HG03342 (cell line): ENCODE measurements around the gene XIRP1.

Source experiments
- ATAC-seq: cut with Tn5 transposase; IDR thresholded peaks from one replicate; pipeline ENCODE4 v1.9.1; 2021; ENCODE audit warnings: mild to moderate bottlenecking, moderate library complexity; ENCODE audit not compliant: unreplicated experiment

Gene XIRP1

DNA sequence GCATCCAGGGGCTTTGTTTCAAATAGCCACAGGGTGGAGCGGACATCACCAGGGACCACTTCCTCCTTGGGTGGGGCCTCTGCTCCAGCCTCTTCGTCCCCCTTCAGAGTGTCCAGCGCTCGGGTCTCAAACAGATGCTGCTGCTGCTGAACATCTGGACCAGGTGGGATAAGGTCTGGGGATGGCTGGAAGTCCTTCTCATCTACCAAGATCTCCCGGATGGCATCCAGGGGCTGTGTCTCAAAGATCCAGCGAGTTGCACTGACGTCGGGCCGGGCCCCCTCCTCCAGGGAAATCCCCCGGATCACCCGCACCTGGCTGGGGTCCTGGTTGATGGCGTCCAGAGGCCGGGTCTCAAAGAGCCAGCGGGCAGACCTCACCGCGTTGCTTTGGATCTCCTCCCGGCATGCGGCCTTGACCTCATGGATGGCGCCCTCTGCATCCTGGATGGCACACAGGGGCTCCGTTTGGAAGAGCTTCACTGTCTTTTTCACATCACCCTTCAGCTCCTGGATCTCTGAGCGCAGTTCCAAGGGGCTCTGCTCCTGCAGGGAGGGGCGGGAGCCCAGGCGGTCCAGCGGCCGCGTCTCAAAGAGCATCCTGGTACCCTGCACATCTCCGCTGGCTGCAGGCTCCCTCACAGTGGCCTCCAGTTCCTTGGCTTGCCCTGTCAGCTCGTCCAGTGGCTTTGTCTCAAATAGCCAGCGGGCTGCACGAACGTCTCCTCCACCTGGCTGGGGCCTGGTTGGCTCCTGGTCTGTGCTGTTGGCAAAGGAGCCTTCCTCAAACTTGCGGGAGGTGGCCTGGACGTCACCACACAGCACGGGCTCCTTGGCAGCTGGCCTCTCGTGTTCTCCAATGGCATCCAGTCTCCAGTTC is 3.9 kb downstream of the XIRP1 start:
- no peak for ATAC-seq

GRCh38 chr3:39187372-39188155 is 4.8 kb downstream of the XIRP1 start:
- ATAC-seq = no peak

DNA sequence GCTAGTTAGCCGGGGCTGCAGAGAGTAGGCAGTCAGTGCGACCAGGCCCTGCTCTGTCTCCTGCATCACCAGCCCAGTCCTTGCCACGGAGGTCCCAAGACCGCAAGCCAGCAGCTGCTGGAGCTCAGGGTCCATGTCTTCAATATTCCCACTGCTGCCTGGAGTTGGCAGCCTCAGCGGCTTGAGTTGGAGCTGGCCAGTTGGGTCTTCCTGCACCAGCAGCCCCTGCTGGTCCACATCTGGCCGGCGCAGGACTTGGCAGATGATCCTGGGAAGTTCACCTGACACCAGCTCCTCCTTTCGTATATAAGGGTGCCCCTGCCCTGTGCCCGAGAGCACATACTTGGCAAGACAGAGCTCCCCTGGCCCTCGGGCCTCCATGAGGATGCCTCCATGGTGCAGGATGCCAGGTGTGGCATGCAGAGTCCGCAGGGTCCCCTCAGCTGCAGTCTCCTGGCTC is 5.7 kb downstream of the XIRP1 start:
- ATAC-seq = no peak

DNA sequence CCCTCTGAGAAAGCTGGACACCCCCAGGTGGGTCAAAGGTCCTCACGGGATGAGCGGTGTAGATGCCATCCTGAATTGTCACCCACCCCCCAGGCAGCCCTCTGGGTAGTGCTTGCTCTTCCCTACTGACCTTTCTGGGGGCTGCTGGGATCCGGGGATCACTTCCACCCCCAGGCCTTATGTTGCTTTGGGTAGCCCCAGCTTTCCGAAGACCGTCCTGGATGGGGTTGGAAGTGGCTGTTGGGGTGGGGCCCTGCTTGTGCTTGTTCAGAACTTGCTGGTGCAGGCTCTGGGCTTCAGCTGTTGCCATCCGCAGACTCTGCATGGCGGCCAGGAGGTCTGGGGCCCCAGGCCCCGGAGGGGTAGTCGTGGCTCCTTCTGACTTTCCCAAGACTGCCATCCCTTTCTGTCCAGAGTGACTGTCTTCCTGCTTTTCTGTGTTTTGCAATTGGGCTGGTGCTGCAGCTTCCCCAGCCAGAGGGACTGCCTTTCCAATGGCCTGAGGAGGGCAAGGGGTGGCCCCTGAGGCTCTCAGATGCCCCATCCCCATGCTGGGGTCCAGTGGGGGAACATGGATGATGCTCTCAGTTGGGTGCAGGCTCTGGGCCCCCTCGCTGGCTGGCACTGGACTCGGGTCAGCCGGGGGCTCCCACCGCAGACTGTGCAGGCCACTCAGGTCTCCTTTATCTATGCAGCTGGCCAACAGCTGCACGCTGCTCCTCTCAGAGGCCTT is 6.3 kb downstream of the XIRP1 start:
- no peak for ATAC-seq

DNA sequence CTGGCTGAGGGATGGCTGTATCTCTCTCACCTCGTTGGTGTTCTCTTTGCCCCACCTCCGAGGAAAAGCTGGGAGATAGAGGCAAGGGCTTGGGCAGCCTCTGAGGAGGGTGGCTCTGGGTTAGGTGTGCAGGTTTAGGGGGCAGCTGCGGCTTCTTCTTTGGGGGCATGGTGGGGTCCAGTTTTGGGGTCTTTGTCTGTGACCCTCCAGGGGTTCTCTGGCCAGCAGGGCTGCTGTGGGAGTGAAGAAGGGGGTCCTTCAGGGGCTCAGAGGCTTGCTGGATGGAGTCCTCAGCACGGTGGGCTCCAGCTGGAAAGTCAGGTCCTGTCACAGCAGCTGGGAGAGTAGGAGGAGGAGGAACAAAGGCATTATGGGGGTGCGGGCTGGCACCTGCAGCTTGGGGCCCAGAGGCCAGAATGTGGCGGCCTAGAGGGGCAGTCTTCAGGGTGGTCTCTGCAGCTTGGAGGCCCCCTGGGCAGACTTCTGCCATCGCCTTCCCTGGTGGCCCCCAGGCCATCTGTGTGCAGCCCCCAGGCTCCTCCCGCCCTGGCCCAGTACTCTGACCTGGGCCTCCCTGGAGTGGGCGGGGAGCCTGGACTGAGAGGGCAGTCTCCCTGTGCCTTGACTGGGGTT is 7.0 kb downstream of the XIRP1 start:
- ATAC-seq = no peak

DNA sequence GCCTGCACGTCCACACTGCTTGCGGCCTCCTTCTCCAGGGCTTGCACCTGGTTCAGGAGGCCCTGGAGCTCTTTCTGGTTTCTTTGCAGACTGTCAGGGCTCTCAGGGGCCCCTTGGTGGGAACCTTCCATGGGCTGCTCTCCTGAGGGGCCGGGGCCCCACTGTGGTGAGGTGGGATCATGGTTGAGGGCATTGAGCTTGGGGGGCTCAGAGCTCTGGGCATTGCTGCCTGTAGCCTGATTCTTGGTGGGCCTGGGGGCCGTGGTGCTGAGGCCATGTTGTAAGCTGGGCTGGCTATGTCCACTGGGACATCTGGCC is 7.5 kb downstream of the XIRP1 start:
- ATAC-seq = no peak

DNA sequence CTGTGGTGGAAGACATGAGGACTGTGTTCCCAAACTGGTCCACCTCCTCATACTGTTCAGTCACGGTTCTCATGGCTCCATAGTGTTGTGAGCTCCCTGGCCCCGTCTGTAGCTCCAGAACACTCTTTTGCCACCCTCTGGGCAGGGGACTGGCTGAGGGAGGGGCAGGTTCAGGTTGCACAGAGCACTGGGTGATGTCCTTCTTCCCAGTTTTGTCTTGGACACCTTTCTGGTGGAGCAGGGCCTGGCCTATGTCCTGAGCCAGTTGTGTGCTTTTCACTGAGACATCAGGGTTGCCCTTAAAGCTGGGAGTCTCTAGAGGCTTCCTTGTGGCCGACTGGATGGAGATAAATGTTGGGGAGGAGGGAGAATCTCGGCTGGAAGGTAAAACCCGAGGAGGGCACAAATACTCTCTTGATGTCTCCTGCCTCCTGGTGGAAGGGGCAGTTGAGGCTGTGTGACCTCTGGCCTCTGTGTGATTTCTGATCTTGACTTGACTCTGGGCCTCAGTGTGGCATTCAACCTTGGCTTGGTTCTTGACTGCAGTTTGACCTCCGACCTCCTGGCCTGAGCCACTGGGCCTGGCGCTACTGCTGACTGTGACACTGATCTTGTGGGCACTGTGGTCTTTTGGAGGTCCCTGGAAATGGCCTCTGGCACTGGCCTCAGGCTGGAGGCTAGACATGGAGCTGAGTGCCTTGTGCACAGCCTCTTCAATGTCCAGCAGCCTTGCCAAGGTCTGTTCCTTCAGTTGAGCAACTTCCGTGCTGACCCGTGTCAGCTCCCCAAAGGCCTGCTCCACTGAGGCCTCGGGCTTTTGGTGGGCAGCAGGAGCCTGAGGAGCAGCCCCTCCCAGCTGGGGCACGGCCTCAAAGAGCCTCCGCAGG is 8.1 kb downstream of the XIRP1 start:
- no peak for ATAC-seq

DNA sequence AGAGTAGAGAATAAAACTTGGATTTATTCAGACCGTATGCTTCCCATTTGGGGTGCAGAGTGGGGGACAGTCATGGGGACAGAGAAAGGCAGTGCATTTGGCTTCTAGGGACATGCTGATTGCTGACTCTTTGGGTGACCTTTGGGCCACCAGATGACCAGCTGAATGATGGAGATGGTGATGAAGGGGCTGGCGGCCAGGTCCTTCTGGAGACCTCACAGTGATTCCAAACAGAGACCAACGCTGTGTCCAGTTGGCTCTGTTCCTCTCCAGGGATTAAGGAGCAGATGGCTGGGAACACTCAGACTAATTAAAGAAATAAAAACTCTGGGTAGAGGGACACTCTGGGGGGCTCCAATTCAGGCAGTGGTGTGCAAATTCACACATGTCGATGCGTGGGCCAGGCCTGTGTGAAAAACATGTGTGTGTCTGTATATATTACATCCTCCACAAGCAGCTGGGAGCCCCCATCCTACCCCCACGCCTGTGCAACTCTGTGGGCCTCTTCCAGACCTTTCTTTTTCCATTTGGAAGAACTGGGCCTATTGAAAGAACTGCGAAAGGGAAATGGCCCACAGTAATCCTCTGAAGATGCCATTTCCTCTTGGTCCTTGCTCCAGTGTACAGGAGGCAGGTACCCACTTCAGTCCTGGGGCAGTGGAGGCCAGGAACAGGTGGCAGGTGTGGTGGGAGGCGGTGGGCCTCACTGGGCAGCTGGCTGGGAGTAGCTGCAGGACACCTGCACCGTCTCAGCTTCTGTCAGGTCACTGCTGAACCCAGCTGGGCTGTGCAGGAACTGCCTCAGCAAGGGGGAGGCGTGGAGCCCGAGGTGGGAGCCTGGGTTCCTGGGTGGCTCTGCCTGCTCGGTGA is 8.9 kb downstream of the XIRP1 start:
- no peak for ATAC-seq

DNA sequence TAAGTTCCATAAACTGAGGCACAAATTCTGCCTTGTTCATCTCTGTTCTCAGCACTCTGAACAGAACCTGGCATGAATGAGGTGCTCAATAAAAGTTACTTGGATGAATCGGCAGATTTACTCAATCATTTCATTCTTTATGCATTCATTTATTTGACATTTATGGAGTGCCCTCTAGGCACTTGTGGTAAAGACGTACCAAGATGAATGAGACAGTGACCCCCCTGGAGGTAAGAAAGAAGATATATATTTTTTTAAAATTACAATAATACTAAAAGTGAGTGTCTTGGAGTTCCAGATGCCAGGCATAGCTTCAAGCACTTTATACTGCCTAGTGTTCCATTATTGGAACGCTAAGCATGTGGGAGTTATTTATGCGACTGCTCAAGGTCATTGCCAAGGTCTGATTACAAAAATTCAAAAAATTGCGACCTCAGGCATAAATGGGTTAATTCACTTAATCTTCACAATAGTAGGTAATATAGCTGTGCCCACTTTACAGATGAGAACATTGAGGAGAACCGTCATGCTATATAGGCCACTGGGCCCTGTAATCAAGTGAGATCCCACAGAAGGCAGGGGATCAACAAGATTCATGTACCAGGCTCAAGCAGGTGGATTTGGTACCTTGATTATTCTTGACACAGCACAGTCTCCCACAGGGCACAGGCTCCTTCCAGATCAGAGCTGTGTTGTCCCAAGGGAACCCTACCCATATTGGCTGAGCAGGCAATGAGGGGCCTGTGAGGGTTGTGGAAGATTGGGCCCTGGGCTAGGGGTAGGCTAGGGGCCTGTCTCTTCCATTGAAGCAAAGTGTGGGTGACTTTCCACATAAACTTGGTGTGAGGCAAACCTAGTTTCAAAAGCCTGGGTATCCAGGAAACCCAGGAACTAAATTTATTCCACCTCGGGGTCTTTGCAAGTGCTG is 10.7 kb downstream of the XIRP1 start:
- no peak for ATAC-seq

DNA sequence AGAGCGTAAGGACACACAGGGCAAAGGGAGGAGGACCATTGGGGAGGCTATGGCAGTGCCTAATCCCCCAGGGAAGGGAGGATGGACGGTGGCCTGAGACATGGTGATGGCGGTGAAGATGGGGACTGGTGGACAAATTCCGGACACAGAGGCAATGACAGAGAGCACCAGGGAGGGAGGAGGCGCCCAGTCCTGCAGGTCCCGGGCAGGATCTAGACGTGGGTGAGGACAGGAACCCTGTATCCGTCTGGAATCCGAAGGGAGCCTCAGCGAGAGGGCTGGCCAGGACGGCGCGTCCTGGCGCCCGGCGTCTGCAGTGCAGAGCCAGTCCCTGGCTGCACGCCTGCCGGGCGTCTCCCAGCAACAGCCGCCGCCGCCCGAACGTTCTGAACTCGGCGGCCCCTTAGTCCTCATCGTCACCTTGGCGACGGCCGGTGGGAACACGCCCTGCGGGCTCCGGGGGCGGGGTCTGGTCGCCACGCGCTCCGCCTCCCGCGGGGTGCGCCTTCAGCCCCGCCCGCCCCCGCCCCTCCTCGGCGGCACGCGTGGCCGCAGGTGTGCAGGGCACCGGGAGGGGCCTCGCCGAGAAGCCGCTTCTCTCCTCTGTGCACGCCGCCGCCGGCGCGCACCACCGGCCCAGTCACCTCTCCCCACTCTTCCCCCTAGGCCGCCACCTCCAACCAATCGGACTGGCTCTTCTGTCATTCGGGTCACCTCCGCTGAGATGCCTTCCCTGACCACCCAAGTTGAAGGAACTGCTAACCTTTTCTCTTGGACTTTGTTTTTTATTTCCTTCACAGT is 11.6 kb downstream of the XIRP1 start:
- ATAC-seq = peak; percentile 95

DNA sequence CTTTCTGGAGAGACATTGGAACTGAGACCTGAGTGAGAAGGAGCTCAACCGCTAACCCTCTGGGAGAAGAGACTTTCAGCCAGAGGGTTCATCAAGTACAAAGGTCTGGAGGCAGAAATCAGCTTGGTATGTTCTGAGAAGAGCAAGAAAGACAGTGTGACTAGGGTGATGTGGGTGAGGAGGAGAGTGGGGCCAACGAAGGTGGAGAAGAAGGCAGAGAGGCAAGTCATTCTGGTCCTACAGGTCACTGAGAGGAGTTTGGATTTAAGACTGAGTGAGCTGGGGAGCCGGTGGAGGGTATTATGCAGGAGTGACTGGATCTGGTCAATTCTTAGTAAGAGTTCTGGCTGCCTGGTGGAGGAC is 12.2 kb downstream of the XIRP1 start:
- ATAC-seq = no peak

- no peak for ATAC-seq
Measured at GRCh38 chr3:39178553-39178952, 13.8 kb downstream of the XIRP1 start.

DNA sequence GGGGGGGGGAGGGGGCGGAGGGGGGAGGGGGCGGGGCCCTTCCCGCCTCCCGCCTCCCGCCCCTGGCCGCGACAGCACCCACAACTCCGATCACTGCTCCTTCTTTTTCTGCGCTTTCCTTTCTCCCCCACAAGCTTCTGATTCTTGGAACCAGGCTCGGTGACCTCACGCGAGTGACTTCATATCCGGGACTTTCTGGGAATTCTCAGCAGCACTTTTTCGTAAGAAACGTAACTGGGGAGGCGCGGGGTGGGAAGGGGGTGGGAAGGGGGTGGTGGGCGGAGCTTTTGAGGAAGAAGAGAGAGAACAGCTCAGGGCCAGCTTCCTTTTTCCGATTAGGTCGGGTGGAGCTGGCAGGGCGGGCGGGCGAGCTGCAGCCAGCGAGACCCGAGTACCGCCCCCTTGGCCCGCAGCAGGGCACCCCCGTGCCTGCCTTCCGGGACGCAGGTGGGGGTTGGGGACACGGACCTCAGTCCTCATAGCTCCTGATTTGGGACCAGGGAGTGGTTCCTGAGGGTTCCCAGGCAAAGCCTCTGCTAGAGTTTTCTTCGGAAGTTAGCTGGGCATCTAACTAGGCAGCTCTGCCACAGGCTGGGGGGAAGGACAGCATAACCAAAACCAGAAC is 14.6 kb downstream of the XIRP1 start:
- ATAC-seq = no peak

GRCh38 chr3:39176025-39176714 is 16.2 kb downstream of the XIRP1 start:
- no peak for ATAC-seq

- ATAC-seq = no peak
Measured at GRCh38 chr3:39173318-39174125, 18.9 kb downstream of the XIRP1 start.
